Natural killer cell (primary cell): Measurements from ENCODE around the gene FRA10AC1. TPM values are rescaled to one million over a fixed set of nuclear protein-coding genes. Genes with fewer than 3 reads are reported as not detected.

Experiments
- ATAC-seq, 3 donors: fragments of 150-1000 bp in 2 of 3; fragments of 200-7000 bp in 1 of 3; cut with Tn5 transposase; 1 replicate in 1 of 3; 2 replicates in 2 of 3; pipeline ENCODE4 v1.10.0; 2021; ENCODE audit warnings: mild to moderate bottlenecking in 2 of 3, moderate library complexity in 2 of 3
- DNase-seq, 2 donors: peaks; one replicate each; pipeline versions ENCODE4 v3.0.0 to v3.0.0-alpha.2; 2013 to 2021; ENCODE audit warnings: mixed read lengths in 1 of 2
- H3K27ac ChIP-seq: one replicate; pipeline ENCODE4 v1.5.1; 2013; ENCODE audit warnings: mild to moderate bottlenecking, low read length
- H3K27me3 ChIP-seq: one replicate; pipeline ENCODE4 v1.6.1; 2013; ENCODE audit warnings: low read length; ENCODE audit not compliant: control insufficient read depth, insufficient read depth
- H3K36me3 ChIP-seq: one replicate; pipeline ENCODE4 v1.6.1; 2013; ENCODE audit warnings: low read length; ENCODE audit not compliant: control insufficient read depth, insufficient read depth
- H3K4me1 ChIP-seq: one replicate; pipeline ENCODE4 v1.6.1; 2013; ENCODE audit warnings: low read length; ENCODE audit not compliant: control insufficient read depth, insufficient read depth
- H3K4me3 ChIP-seq: one replicate; pipeline ENCODE4 v1.5.1; 2013; ENCODE audit warnings: low read length
- H3K9me3 ChIP-seq: one replicate; pipeline ENCODE4 v1.6.1; 2013; ENCODE audit warnings: low read length; ENCODE audit not compliant: control insufficient read depth, insufficient read depth
- H3K27ac Mint-ChIP-seq, 2 donors: one replicate each; pipeline ENCODE4 v1.8.0; 2022; ENCODE audit warnings: mild to moderate bottlenecking in 2 of 2, mixed read lengths in 2 of 2, moderate library complexity in 1 of 2
- H3K27me3 Mint-ChIP-seq, 2 donors: one replicate each; pipeline ENCODE4 v1.8.0; 2022; ENCODE audit warnings: low read depth in 2 of 2, mixed read lengths in 2 of 2
- H3K36me3 Mint-ChIP-seq: one replicate; pipeline ENCODE4 v1.8.0; 2022; ENCODE audit warnings: mixed read lengths
- H3K4me1 Mint-ChIP-seq, 2 donors: one replicate each; pipeline ENCODE4 v1.8.0; 2022; ENCODE audit warnings: mixed read lengths in 2 of 2
- H3K4me3 Mint-ChIP-seq: one replicate; pipeline ENCODE4 v1.8.0; 2022; ENCODE audit warnings: mild to moderate bottlenecking, moderate library complexity, mixed read lengths
- H3K9me3 Mint-ChIP-seq, 2 donors: one replicate each; pipeline ENCODE4 v1.8.0; 2022; ENCODE audit warnings: mixed read lengths in 2 of 2
- WGBS: methylation state at CpG from one replicate; pipeline ENCODE4 v1.1.7; 2013; ENCODE audit warnings: missing lambda C conversion rate; ENCODE audit not compliant: insufficient coverage; 5-methylcytosine and 5-hydroxymethylcytosine counted together
- intact Hi-C: fragments of 100-400 bp; cut with micrococcal nuclease; formaldehyde crosslinking; loops from one replicate; pipeline ENCODE4 v1.14.2; 2022
- total RNA-seq, 4 donors: library from RNA; stranded (reverse); fragments of 120-200 nt in 1 of 4; gene quantifications; one replicate each; pipeline versions ENCODE4 v1.2.3 to v1.2.4, GENCODE V29; 2013 to 2022
- TF ChIP-seq, protein P1 (sequence below): fragments of 200-600 bp; IDR thresholded peaks from one replicate; pipeline ENCODE4 v1.8.0; 2022; ENCODE audit warnings: antibody characterized with exemption

The FRA10AC1 gene
- total RNA-seq, 3 donors from 2014 or later (not counting 1 experiment from before 2014, with no cell fraction given), result 8.3 to 18.7 (median 12.9) TPM

DNA sequence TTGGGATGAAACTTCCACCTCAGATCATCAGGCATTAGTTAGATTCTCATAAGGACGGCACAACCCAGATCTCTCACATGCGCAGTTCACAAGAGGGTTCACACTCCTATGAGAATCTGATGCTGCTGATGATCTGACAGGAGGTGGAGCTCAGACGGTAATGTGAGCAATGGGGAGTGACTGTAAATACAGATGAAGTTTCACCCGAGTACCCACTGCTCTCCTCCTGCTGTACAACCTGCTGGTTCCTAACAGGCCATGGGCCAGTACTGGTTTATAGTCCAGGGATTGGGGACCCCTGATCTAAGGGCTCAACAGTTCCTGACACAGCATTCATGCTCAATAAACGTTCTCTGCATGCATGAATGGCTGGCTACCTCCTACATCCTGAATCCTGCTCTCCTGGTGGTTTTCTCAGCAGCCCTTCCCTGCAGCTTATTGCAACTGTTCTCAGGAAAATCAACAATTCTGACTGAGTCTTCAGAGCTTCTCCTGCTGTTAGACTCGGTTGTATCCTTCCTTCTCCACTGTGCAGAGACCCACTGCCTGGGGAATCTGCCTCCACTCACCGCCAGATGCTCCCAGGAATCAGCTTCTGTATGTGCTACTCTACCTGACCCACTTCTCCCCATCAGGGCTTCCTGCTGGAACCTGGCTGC, 72.6 kb downstream of the FRA10AC1 start:
- DNase-seq, result no peak
- ATAC-seq, result no peak
- WGBS, result 73% methylated on average over 7 of the region's 7 CpGs
- H3K36me3 Mint-ChIP-seq, result no peaks in the 10 kb centered on the region
- Histone ChIP-seq H3K27ac (no peak overlapping the region), H3K36me3 (no peaks in the 10 kb centered on the region), H3K27me3 (no peaks in the 10 kb centered on the region), H3K4me3 (no peak overlapping the region), H3K9me3 (no peaks in the 10 kb centered on the region), H3K4me1 (no peaks in the 10 kb centered on the region)
- no peaks in the 10 kb centered on the region for H3K9me3 Mint-ChIP-seq
- H3K4me3 Mint-ChIP-seq, result no peak overlapping the region
- intact Hi-C loops, result no loop called here
- no peaks in the 10 kb centered on the region for H3K4me1 Mint-ChIP-seq
- no peak overlapping the region for H3K27ac Mint-ChIP-seq
- peaks cover 0 to 18% of the 10 kb centered on the region in 2 donors for H3K27me3 Mint-ChIP-seq
- TF ChIP-seq, protein P1, sequence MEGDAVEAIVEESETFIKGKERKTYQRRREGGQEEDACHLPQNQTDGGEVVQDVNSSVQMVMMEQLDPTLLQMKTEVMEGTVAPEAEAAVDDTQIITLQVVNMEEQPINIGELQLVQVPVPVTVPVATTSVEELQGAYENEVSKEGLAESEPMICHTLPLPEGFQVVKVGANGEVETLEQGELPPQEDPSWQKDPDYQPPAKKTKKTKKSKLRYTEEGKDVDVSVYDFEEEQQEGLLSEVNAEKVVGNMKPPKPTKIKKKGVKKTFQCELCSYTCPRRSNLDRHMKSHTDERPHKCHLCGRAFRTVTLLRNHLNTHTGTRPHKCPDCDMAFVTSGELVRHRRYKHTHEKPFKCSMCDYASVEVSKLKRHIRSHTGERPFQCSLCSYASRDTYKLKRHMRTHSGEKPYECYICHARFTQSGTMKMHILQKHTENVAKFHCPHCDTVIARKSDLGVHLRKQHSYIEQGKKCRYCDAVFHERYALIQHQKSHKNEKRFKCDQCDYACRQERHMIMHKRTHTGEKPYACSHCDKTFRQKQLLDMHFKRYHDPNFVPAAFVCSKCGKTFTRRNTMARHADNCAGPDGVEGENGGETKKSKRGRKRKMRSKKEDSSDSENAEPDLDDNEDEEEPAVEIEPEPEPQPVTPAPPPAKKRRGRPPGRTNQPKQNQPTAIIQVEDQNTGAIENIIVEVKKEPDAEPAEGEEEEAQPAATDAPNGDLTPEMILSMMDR, result no peak

- intact Hi-C loops, result no loop called here
- Mint-ChIP-seq H3K36me3 (no peaks in the 10 kb centered on the region), H3K4me1 (no peaks in the 10 kb centered on the region), H3K27ac (no peak overlapping the region), H3K4me3 (no peak overlapping the region), H3K9me3 (no peaks in the 10 kb centered on the region), H3K27me3 (peaks cover 0 to 12% of the 10 kb centered on the region in 2 donors)
- Histone ChIP-seq H3K4me3 (no peak overlapping the region), H3K9me3 (no peaks in the 10 kb centered on the region), H3K27ac (no peak overlapping the region), H3K27me3 (no peaks in the 10 kb centered on the region), H3K36me3 (no peaks in the 10 kb centered on the region), H3K4me1 (no peaks in the 10 kb centered on the region)
- no peak for ATAC-seq
- whole genome bisulfite sequencing, result 91% methylated on average over 4 of the region's 4 CpGs
- TF ChIP-seq, protein P1, result no peak
- DNase-seq, result no peak
Measured at GRCh38 chr10:93628858-93629257, 73.5 kb downstream of the FRA10AC1 start.

DNA sequence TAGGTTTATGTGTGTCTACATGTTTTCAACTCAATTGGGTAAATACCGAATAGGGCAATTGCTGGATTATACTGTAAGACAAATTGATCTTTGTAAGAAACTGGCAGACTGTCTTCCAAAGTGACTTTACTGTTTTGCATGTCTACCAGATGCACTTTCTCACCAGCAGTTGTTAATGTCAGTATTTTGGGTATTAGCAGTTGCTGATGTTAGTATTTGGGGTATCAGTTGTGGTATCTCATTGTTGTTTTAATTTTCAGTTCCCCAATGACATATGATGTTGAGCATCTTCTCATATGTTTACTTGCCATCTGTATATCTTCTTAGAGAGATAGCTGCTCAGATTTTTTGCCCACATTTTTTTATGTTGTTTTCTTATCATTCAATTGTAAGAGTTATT, 79.5 kb downstream of the FRA10AC1 start:
- Histone ChIP-seq H3K27ac (no peak overlapping the region), H3K27me3 (no peaks in the 10 kb centered on the region), H3K4me1 (no peaks in the 10 kb centered on the region), H3K9me3 (no peaks in the 10 kb centered on the region), H3K36me3 (no peaks in the 10 kb centered on the region), H3K4me3 (no peak overlapping the region)
- Mint-ChIP-seq H3K4me3 (no peak overlapping the region), H3K27me3 (peaks cover 2 to 13% of the 10 kb centered on the region in 2 donors), H3K4me1 (no peaks in the 10 kb centered on the region), H3K9me3 (no peaks in the 10 kb centered on the region), H3K27ac (no peak overlapping the region), H3K36me3 (no peaks in the 10 kb centered on the region)
- 95% methylated on average over 1 of the region's 1 CpG for WGBS
- ATAC-seq (no peak), DNase-seq (no peak)
- TF ChIP-seq, protein P1, result no peak
- intact Hi-C loops, result no loop called here

DNA sequence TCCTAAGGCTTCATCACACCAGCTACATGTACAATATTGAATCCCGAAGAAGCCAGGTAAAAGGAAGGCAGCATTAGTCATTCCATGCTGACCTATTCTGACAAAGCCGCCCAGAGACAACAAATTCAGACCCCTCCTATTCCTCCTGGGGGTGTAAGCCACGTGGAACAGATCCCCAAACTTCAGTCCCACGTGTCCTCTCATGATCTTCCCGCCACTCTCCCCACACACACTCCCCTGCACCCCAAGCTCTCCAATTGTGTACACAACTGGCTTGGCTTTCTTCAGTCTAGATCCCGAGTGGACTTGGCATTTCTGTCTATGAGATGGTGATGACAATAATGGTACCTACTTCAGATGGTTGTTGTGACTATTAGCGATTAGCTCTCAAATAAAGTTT, 81.5 kb downstream of the FRA10AC1 start:
- Histone ChIP-seq H3K27me3 (no peaks in the 10 kb centered on the region), H3K9me3 (no peaks in the 10 kb centered on the region), H3K4me1 (no peaks in the 10 kb centered on the region), H3K36me3 (no peaks in the 10 kb centered on the region), H3K4me3 (no peak overlapping the region), H3K27ac (no peak overlapping the region)
- Mint-ChIP-seq H3K4me3 (no peak overlapping the region), H3K27ac (no peak overlapping the region), H3K27me3 (peaks cover 2 to 13% of the 10 kb centered on the region in 2 donors), H3K36me3 (no peaks in the 10 kb centered on the region), H3K4me1 (peaks cover 0 to 2% of the 10 kb centered on the region in 2 donors), H3K9me3 (no peaks in the 10 kb centered on the region)
- TF ChIP-seq, protein P1, result no peak
- 78% methylated on average over 6 of the region's 7 CpGs for WGBS
- no peak for DNase-seq
- intact Hi-C loops, result no loop called here
- no peak for ATAC-seq
